GM08714 (cell line): ENCODE data around the gene SYNGR4.
"Not testable (repeated sequence)": the region's sequence is repeated elsewhere in the genome, so short reads cannot be mapped to it uniquely, and the experiment has no call there.

Source experiments
- H3K4me3 ChIP-seq: fragments of 200-500 bp; sonication (Bioruptor generic); 2 replicates; pipeline ENCODE4 v1.5.1; 2014; ENCODE audit warnings: mild to moderate bottlenecking, low read length, inconsistent platforms
- ZNF274 ChIP-seq: IDR thresholded peaks from 2 replicates; pipeline ENCODE4 v1.6.1; 2012; ENCODE audit warnings: mild to moderate bottlenecking, low read depth, low read length

The SYNGR4 gene

DNA sequence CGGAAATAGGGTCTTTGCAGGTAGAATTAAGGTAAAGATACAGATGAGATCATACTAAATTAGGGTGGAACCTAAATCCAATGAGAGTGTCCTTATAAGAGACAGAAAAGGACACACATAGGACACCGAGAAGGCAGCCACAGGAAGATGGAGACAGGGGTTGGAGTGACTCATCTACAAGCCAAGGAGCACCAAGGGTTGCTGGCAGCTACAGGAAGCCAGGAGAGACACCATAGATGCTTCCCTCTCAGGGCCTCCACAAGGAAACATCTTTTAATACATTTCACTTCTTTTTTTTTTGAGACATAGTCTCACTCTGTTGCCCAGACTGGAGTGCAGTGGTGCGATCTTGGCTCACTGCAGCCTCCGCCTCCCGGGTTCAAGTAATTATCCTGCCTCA, 10.5 kb upstream of the SYNGR4 start:
- no peak for TF ChIP-seq ZNF274
- no peak overlapping the region for H3K4me3 ChIP-seq

- no peak overlapping the region for H3K4me3 ChIP-seq
- TF ChIP-seq ZNF274, result no peak
Observed at GRCh38 chr19:48354332-48354992, 9.7 kb upstream of the SYNGR4 start.

DNA sequence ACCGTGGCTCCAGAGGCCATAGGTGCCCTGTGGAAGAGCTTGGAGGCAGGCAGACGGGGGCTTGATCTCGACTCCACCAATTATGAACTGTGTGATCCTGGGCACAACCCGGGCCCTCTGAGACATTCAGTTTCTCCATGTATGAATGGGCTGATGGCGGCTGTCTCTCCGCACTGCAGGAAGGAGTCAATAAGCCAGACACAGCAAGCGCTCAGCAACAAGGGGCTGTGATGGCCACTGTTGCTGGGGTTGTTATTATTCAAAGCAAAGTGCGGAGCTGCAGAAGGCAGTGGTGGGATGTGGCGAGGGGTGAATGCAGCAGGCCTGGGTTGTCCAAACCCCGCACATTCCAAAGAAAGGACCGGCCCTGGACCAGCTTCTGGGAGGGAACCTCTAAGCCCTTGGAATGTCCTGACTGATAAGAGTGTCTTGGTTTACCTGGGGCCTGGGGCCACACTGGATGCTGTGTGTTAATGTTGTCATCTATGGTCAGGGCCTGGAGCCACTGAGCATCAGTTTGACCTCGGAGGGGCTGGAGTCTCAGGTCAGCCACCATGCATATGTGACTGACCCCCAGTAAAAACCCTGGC, 8.7 kb upstream of the SYNGR4 start:
- no peak for TF ChIP-seq ZNF274
- H3K4me3 ChIP-seq, result no peak overlapping the region

GRCh38 chr19:48359123-48359522, 5.0 kb upstream of the SYNGR4 start:
- no peak overlapping the region for H3K4me3 ChIP-seq
- no peak for TF ChIP-seq ZNF274

DNA sequence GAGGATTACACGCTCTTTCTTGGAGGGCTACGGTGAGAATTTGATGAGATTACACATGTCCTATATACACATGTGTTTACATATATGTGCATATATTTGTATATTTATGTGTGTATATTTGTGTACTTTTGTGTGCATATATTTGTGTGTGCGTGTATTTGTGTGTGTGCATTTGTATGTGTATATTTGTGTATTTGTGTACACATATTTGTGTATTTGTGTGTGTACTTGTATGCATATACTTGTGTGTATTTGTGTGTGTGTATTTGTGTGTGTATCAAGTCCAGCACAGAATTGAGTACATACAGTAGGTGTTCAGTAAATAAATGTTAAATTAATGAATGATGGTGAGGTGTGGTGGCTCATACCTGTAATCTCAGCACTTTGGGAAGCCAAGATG, 2.3 kb upstream of the SYNGR4 start:
- H3K4me3 ChIP-seq, result no peak overlapping the region
- no peak for TF ChIP-seq ZNF274

- peak overlapping the region; percentile 64; the same call in 1 of the 2 replicates for H3K4me3 ChIP-seq
- TF ChIP-seq ZNF274, result no peak
Observed at GRCh38 chr19:48362716-48363499, 1.3 kb upstream of the SYNGR4 start.

GRCh38 chr19:48363500-48363809, 712 bp upstream of the SYNGR4 start:
- H3K4me3 ChIP-seq, result peak overlapping the region; percentile 64
- TF ChIP-seq ZNF274, result no peak

GRCh38 chr19:48364598-48365348, 606 bp downstream of the SYNGR4 start:
- no peak for TF ChIP-seq ZNF274
- H3K4me3 ChIP-seq, result peak overlapping the region; percentile 29; the same call in 1 of the 2 replicates

- no peak overlapping the region for H3K4me3 ChIP-seq
- no peak for TF ChIP-seq ZNF274
Observed at GRCh38 chr19:48365602-48366001, 1.4 kb downstream of the SYNGR4 start.

- no peak overlapping the region for H3K4me3 ChIP-seq
- no peak for TF ChIP-seq ZNF274
Observed at GRCh38 chr19:48367855-48368254, 3.7 kb downstream of the SYNGR4 start.

GRCh38 chr19:48368936-48369335, 4.8 kb downstream of the SYNGR4 start:
- no peak for TF ChIP-seq ZNF274
- H3K4me3 ChIP-seq, result no peak overlapping the region

GRCh38 chr19:48370955-48371354, 6.8 kb downstream of the SYNGR4 start:
- H3K4me3 ChIP-seq, result no peak overlapping the region
- no peak for TF ChIP-seq ZNF274

- no peak for TF ChIP-seq ZNF274
- no peak overlapping the region for H3K4me3 ChIP-seq
Observed at GRCh38 chr19:48371367-48371766, 7.2 kb downstream of the SYNGR4 start.

DNA sequence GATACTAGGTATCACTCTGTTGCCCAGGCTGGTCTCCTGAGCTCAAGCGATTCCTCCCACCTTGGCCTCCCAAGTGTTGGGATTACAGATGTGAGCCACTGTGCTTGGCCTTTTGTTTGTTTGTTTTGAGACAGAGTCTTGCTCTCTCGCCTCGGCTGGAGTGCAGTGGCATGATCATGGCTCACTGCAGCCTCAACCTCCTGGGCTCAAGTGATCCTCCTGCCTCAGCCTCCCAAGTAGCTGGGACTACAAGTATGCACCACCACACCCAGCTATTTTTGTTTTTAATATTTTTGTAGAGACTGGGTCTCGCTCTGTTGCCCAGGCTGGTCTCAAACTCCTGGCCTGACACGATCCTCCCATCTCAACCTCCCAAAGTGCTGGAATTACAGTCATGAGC, 7.6 kb downstream of the SYNGR4 start:
- not testable (repeated sequence) for H3K4me3 ChIP-seq

DNA sequence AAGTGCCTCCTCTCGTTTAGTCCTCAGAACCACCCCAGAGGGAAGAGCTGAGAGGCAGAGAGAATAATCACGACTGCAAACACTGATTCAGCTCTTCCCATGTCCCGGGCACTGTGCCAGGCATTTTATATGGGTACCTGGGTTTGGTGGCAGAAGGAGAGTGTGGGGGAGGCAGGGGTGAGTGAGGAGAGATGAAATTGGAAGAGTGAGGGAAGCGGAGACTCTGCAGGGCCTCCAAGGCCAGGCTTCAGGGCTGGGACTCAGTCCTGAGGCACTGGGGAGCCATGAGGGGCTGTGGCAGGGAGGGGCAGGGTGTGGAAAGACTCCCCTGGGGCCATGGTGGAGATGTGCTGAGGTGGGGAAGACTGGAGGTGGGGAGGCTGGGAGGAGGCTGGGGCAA, 8.7 kb downstream of the SYNGR4 start:
- TF ChIP-seq ZNF274, result no peak
- H3K4me3 ChIP-seq, result no peak overlapping the region

- no peak overlapping the region for H3K4me3 ChIP-seq
- TF ChIP-seq ZNF274, result no peak
Observed at GRCh38 chr19:48373567-48373966, 9.4 kb downstream of the SYNGR4 start.
